Lung (tissue), 12 donors: Measurements from ENCODE around the gene LMF1. TPM values are rescaled to one million over a fixed set of nuclear protein-coding genes. Genes with fewer than 3 reads are reported as not detected.
A peak's percentile ranks its signal among the peaks of the same experiment; 100 is the strongest.

ENCODE experiments used
- ATAC-seq: fragments of 200-7000 bp; cut with Tn5 transposase; one replicate; pipeline ENCODE4 v1.9.1; 2020; ENCODE audit warnings: moderate number of reproducible peaks; ENCODE audit not compliant: insufficient read depth, low FRiP score
- DNase-seq, 3 donors: peaks; one replicate each; pipeline ENCODE4 v3.0.0-alpha.2; 2013 to 2017
- H3K27ac ChIP-seq, 2 donors: one replicate each; pipeline ENCODE4 v1.5.1; 2013; ENCODE audit warnings: mild to moderate bottlenecking in 2 of 2, moderate library complexity in 2 of 2, control low read depth in 1 of 2, inconsistent platforms in 1 of 2, low read depth in 1 of 2, low read length in 1 of 2
- H3K27me3 ChIP-seq, 3 donors: one replicate each; pipeline ENCODE4 v1.5.1; 2013; ENCODE audit warnings: low read length in 2 of 3; ENCODE audit not compliant: control insufficient read depth in 3 of 3, insufficient read depth in 3 of 3
- H3K36me3 ChIP-seq, 4 donors: one replicate each; pipeline ENCODE4 v1.5.1; 2013; ENCODE audit warnings: low read length in 4 of 4, mild to moderate bottlenecking in 1 of 4, moderate library complexity in 1 of 4; ENCODE audit not compliant: control insufficient read depth in 4 of 4, insufficient read depth in 4 of 4
- H3K4me1 ChIP-seq, 5 donors: one replicate each; pipeline ENCODE4 v1.5.1; 2013; ENCODE audit warnings: low read length in 5 of 5, mild to moderate bottlenecking in 2 of 5, moderate library complexity in 1 of 5; ENCODE audit not compliant: control insufficient read depth in 5 of 5, insufficient read depth in 5 of 5
- H3K4me3 ChIP-seq: one replicate; pipeline ENCODE4 v1.5.1; 2013; ENCODE audit warnings: mild to moderate bottlenecking, control low read depth, moderate library complexity
- H3K9ac ChIP-seq, 2 donors: one replicate each; pipeline ENCODE4 v1.5.1; 2013; ENCODE audit warnings: low read length in 2 of 2, control low read depth in 1 of 2; ENCODE audit not compliant: insufficient read depth in 1 of 2
- H3K9me3 ChIP-seq, 4 donors: one replicate each; pipeline ENCODE4 v1.5.1; 2013; ENCODE audit warnings: low read length in 3 of 4, mild to moderate bottlenecking in 1 of 4, moderate library complexity in 1 of 4; ENCODE audit not compliant: control insufficient read depth in 4 of 4, insufficient read depth in 3 of 4
- CTCF ChIP-seq: IDR thresholded peaks from 2 replicates; pipeline ENCODE4 v1.5.1; 2012; ENCODE audit warnings: mild to moderate bottlenecking; ENCODE audit errors: control extremely low read depth, extremely low read depth
- WGBS, 2 donors: extraction: QIAGEN DNeasy Blood & Tissue Kit; methylation state at CpG; one replicate each; pipeline ENCODE4 v1.1.7; 2013; 5-methylcytosine and 5-hydroxymethylcytosine counted together
- polyA plus RNA-seq, 2 donors: library from polyadenylated mRNA; stranded (reverse); fragments of 200-250 nt; gene quantifications; one replicate each; pipeline ENCODE4 v1.2.1, GENCODE V29; 2013
- total RNA-seq, 2 donors: library from RNA; depleted of rRNA in 1 of 2; stranded (reverse); fragments of >200 nt in 1 of 2; gene quantifications; one replicate each; pipeline ENCODE4 v1.2.1, GENCODE V29; 2014 to 2021
- donor health status: control.
- donor health status: control.
- donor health status: Bipolar disorder and iron deficiency.
- donor health status: healthy.
- donor health status: DM: yes; HTN: yes; CAD: no.

The LMF1 gene
- total and polyA plus RNA-seq, 4 donors: 9.1 to 23.7 (median 20.6) TPM

- no peak for DNase-seq
- H3K27me3 ChIP-seq: no peaks in the 10 kb centered on the region
These were observed 408 bp downstream of the LMF1 start for GRCh38 chr16:970386-970765.

GRCh38 chr16:969508-970385 is 1.0 kb downstream of the LMF1 start:
- ATAC-seq (no peak), DNase-seq (peak; percentile 40 to 59 (median 50))
- peak overlapping the region; percentile 72 to 93 for H3K27ac ChIP-seq
- no peak for TF ChIP-seq CTCF
- WGBS, 2 donors: 48 to 54% methylated on average over 50 to 55 of the region's 55 CpGs
- H3K4me3 ChIP-seq: peak overlapping the region; percentile 65
- peaks cover 3 to 15% (median 12%) of the 10 kb centered on the region in 5 donors for H3K4me1 ChIP-seq
- peaks cover 0 to 21% (median 7%) of the 10 kb centered on the region in 4 donors for H3K36me3 ChIP-seq
- no peaks in the 10 kb centered on the region for H3K27me3 ChIP-seq
- H3K9me3 ChIP-seq: peaks cover 0 to 5% (median 2%) of the 10 kb centered on the region in 4 donors
- peak overlapping the region in 1 of 2 donors; percentile 13 for H3K9ac ChIP-seq

More at GRCh38 chr16:970386-970765, 408 bp downstream of the LMF1 start:
- WGBS, 2 donors: 1 to 2% methylated on average over 20 to 42 of the region's 42 CpGs
- peak overlapping the region; percentile 72 to 93 for H3K27ac ChIP-seq
- no peak for TF ChIP-seq CTCF
- peaks cover 3 to 15% (median 9%) of the 10 kb centered on the region in 5 donors for H3K4me1 ChIP-seq
- H3K36me3 ChIP-seq: peaks cover 0 to 21% (median 7%) of the 10 kb centered on the region in 4 donors
- peak; percentile 45 for ATAC-seq
- H3K9ac ChIP-seq: no peak overlapping the region
- peaks cover 0 to 5% (median 2%) of the 10 kb centered on the region in 4 donors for H3K9me3 ChIP-seq
- H3K4me3 ChIP-seq: peak overlapping the region; percentile 65

GRCh38 chr16:968620-969019 is 2.2 kb downstream of the LMF1 start:
- Histone ChIP-seq H3K27me3 (no peaks in the 10 kb centered on the region), H3K27ac (no peak overlapping the region), H3K4me1 (peaks cover 3 to 14% (median 13%) of the 10 kb centered on the region in 5 donors), H3K9me3 (peaks cover 0 to 5% (median 2%) of the 10 kb centered on the region in 4 donors), H3K36me3 (peaks cover 0 to 21% (median 7%) of the 10 kb centered on the region in 4 donors), H3K9ac (no peak overlapping the region), H3K4me3 (no peak overlapping the region)
- WGBS, 2 donors: 85 to 88% methylated on average over 8 of the region's 8 CpGs
- no peak for TF ChIP-seq CTCF
- DNase-seq (no peak), ATAC-seq (no peak)
